Loucy (cell line): ENCODE data around the gene TGFBR3L.

ENCODE experiments used
- CTCF ChIP-seq: fragments of 200-600 bp; sonication (generic); conservative IDR thresholded peaks from 2 replicates; pipeline ENCODE4 v1.5.1; 2014; ENCODE audit warnings: mild to moderate bottlenecking, antibody characterized with exemption, low read length
- EZH2phosphoT487 ChIP-seq: fragments of 200-600 bp; IDR thresholded peaks from 2 replicates; pipeline ENCODE4 v1.6.1; 2018; ENCODE audit warnings: antibody characterized with exemption, mild to moderate bottlenecking, moderate library complexity, borderline replicate concordance

GRCh38 chr19:7895565-7895964, 19.1 kb upstream of the TGFBR3L start:
- TF ChIP-seq CTCF, result no peak
- TF ChIP-seq EZH2phosphoT487, result no peak
